ENCODE data around the gene ZNF346.

- TF ChIP-seq, protein P1, sequence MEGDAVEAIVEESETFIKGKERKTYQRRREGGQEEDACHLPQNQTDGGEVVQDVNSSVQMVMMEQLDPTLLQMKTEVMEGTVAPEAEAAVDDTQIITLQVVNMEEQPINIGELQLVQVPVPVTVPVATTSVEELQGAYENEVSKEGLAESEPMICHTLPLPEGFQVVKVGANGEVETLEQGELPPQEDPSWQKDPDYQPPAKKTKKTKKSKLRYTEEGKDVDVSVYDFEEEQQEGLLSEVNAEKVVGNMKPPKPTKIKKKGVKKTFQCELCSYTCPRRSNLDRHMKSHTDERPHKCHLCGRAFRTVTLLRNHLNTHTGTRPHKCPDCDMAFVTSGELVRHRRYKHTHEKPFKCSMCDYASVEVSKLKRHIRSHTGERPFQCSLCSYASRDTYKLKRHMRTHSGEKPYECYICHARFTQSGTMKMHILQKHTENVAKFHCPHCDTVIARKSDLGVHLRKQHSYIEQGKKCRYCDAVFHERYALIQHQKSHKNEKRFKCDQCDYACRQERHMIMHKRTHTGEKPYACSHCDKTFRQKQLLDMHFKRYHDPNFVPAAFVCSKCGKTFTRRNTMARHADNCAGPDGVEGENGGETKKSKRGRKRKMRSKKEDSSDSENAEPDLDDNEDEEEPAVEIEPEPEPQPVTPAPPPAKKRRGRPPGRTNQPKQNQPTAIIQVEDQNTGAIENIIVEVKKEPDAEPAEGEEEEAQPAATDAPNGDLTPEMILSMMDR (IDR thresholded peaks at IDR 0.05), result no peak
- no peak for TF ChIP-seq POLR2A (IDR thresholded peaks at IDR 0.05)
Observed at GRCh38 chr5:177105691-177106476, 83.4 kb downstream of the ZNF346 start.

Measured in testis (tissue), 2 donors.